GM21447 (cell line): Measurements from ENCODE around the gene EIF5B.

Source experiments
- ATAC-seq: cut with Tn5 transposase; IDR thresholded peaks from one replicate; pipeline ENCODE4 v1.9.1; 2021; ENCODE audit not compliant: unreplicated experiment

Gene EIF5B

DNA sequence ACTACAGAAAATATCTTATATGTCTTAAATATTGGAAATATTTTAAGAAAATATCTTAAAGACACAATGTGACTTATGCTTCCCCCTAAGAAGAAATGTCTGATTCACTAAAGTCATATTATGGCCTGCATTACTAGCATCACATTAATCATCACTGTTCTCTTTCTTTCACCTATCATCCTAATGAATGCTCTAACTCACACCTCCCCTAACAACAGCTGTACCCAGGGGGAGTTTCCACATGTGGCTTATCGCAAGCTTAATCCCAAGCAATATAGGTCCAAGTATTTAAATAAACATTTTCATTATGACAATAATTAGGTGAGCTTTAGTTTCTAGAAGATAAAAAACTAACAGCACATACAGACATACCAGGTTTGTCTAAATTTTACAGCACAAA lies 113.0 kb downstream of the EIF5B start:
- no peak for ATAC-seq
